B cell (primary cell): ENCODE results near the gene TAF1. TPM values are rescaled to one million over a fixed set of nuclear protein-coding genes. Genes with fewer than 3 reads are reported as not detected.

ENCODE experiments used
- ATAC-seq: fragments of 200-7000 bp; cut with Tn5 transposase; one replicate; pipeline ENCODE4 v1.10.0; 2021; ENCODE audit warnings: low read depth, mild to moderate bottlenecking, moderate number of reproducible peaks, moderate library complexity
- CTCF ChIA-PET: fragments of 350-600 bp; sonication (Branson Sonifier 250); formaldehyde crosslinking; loops from one replicate; lab custom pipeline; 2021; ENCODE audit warnings: antibody characterized with exemption, inconsistent platforms; lab: Charles Lee
- POLR2A ChIA-PET: fragments of 350-600 bp; sonication (Branson Sonifier 250); formaldehyde crosslinking; loops from one replicate; lab custom pipeline; 2021; ENCODE audit warnings: antibody characterized with exemption; lab: Charles Lee
- DNase-seq: peaks from one replicate; pipeline ENCODE4 v3.0.0; 2013
- H2AFZ ChIP-seq: 2 replicates; pipeline ENCODE4 v1.6.1; 2012; ENCODE audit warnings: mild to moderate bottlenecking, low read depth, low read length; ENCODE audit not compliant: insufficient read depth, poor library complexity, severe bottlenecking
- H3K27ac ChIP-seq, 2 donors: 1 replicate in 1 of 2; 2 replicates in 1 of 2; pipeline ENCODE4 v1.5.1; 2012 to 2013; ENCODE audit warnings: low read length in 2 of 2, mild to moderate bottlenecking in 2 of 2, moderate library complexity in 1 of 2
- H3K27me3 ChIP-seq, 4 experiments: fragments of 200-600 bp in 1 of 4; sonication (generic) in 1 of 4; replicated peaks in 1 of 4; 1 replicate in 2 of 4; 2 replicates in 2 of 4; pipeline versions ENCODE4 v1.6.1 to v1.7.0; 2013 to 2016; ENCODE audit warnings: low read length in 3 of 4, mild to moderate bottlenecking in 2 of 4, mixed read lengths in 1 of 4, moderate library complexity in 1 of 4; ENCODE audit not compliant: insufficient read depth in 4 of 4, control insufficient read depth in 3 of 4; ENCODE audit errors: control extremely low read depth in 1 of 4
- H3K36me3 ChIP-seq, 2 experiments: replicated peaks in 1 of 2; 1 replicate in 1 of 2; 2 replicates in 1 of 2; pipeline versions ENCODE4 v1.6.1 to v1.7.1; 2013; ENCODE audit warnings: low read length in 1 of 2; ENCODE audit not compliant: insufficient read depth in 2 of 2, control insufficient read depth in 1 of 2; ENCODE audit errors: control extremely low read depth in 1 of 2, extremely low read depth in 1 of 2
- H3K4me1 ChIP-seq, 2 donors: fragments of 200-600 bp in 1 of 2; sonication (generic) in 1 of 2; 1 replicate in 1 of 2; 2 replicates in 1 of 2; pipeline versions ENCODE4 v1.5.1 to v1.6.1; 2013 to 2017; ENCODE audit warnings: low read length in 2 of 2; ENCODE audit not compliant: control insufficient read depth in 2 of 2, insufficient read depth in 2 of 2
- H3K4me2 ChIP-seq: replicated peaks from 2 replicates; pipeline ENCODE3; 2012; ENCODE audit warnings: mild to moderate bottlenecking, low read depth, low read length; ENCODE audit not compliant: poor library complexity, severe bottlenecking
- H3K4me3 ChIP-seq, 5 experiments: fragments of 200-600 bp in 1 of 5; sonication (generic) in 1 of 5; 1 replicate in 3 of 5; 2 replicates in 2 of 5; pipeline versions ENCODE4 v1.5.1 to v1.7.0; 2011 to 2016; ENCODE audit warnings: low read length in 4 of 5, mild to moderate bottlenecking in 4 of 5, low read depth in 2 of 5, control low read depth in 1 of 5, moderate library complexity in 1 of 5; ENCODE audit not compliant: insufficient read depth in 1 of 5; ENCODE audit errors: control extremely low read depth in 1 of 5, extremely low read depth in 1 of 5
- H3K79me2 ChIP-seq: fragments of 200-600 bp; sonication (generic); one replicate; pipeline ENCODE4 v1.6.0; 2016; ENCODE audit warnings: low read length; ENCODE audit not compliant: control insufficient read depth, insufficient read depth
- H3K9ac ChIP-seq: fragments of 200-600 bp; sonication (generic); 2 replicates; pipeline ENCODE4 v1.6.1; 2017; ENCODE audit warnings: mild to moderate bottlenecking, low read length, moderate library complexity
- H3K9me3 ChIP-seq, 3 donors: one replicate each; pipeline versions ENCODE4 v1.6.1 to v1.7.1; 2013; ENCODE audit warnings: low read length in 2 of 3; ENCODE audit not compliant: control insufficient read depth in 2 of 3, insufficient read depth in 1 of 3; ENCODE audit errors: control extremely low read depth in 1 of 3
- H4K20me1 ChIP-seq: 2 replicates; pipeline ENCODE4 v1.6.0; 2012; ENCODE audit warnings: mild to moderate bottlenecking, low read length; ENCODE audit not compliant: insufficient read depth, control insufficient read depth, poor library complexity, severe bottlenecking
- H3K27ac Mint-ChIP-seq: one replicate; pipeline ENCODE4 v1.8.0; 2021; ENCODE audit warnings: mixed read lengths
- H3K27me3 Mint-ChIP-seq: one replicate; pipeline ENCODE4 v1.8.0; 2021; ENCODE audit warnings: mixed read lengths
- H3K4me1 Mint-ChIP-seq: one replicate; pipeline ENCODE4 v1.8.0; 2021; ENCODE audit warnings: mixed read lengths
- H3K4me3 Mint-ChIP-seq: one replicate; pipeline ENCODE4 v1.8.0; 2021; ENCODE audit warnings: mixed read lengths
- H3K9me3 Mint-ChIP-seq: one replicate; pipeline ENCODE4 v1.8.0; 2022; ENCODE audit warnings: mixed read lengths; ENCODE audit not compliant: insufficient read depth
- EZH2 ChIP-seq: IDR thresholded peaks from 2 replicates; pipeline ENCODE4 v1.6.1; 2012; ENCODE audit warnings: borderline replicate concordance, low read depth, mild to moderate bottlenecking, moderate library complexity, low read length; ENCODE audit not compliant: insufficient read depth, poor library complexity, severe bottlenecking
- WGBS: methylation state at CpG from one replicate; pipeline ENCODE4 v1.1.5; 2013; ENCODE audit warnings: missing lambda C conversion rate; ENCODE audit not compliant: insufficient coverage; 5-methylcytosine and 5-hydroxymethylcytosine counted together
- intact Hi-C: fragments of 100-400 bp; cut with micrococcal nuclease; formaldehyde crosslinking; loops from one replicate; pipeline ENCODE4 v1.10.0; 2022
- polyA plus RNA-seq: library from polyadenylated mRNA; depleted of rRNA; stranded (reverse); fragments of >200 nt; gene quantifications from 2 replicates; pipeline ENCODE4 v1.2.3, GENCODE V29; 2012
- small RNA-seq: library from RNA; depleted of rRNA; stranded (forward); fragments of <200 nt; gene quantifications from one replicate; pipeline ENCODE3, GENCODE V24; 2012; ENCODE audit warnings: low replicate concordance, low read depth; ENCODE audit not compliant: insufficient read length
- total RNA-seq, 2 donors: library from RNA; stranded (reverse); fragments of 120-200 nt in 1 of 2; gene quantifications; 1 replicate in 1 of 2; 2 replicates in 1 of 2; pipeline versions ENCODE4 v1.2.3 to v1.2.4, GENCODE V29; 2013 to 2022
- TF ChIP-seq, protein P1 (sequence below): fragments of 200-600 bp; IDR thresholded peaks from one replicate; pipeline ENCODE4 v1.8.0; 2022; ENCODE audit warnings: antibody characterized with exemption, mild to moderate bottlenecking

The TAF1 gene
- total and polyA plus RNA-seq, 2 donors (not counting 1 experiment from before 2014, with no cell fraction given), result 12.2 to 97.5 TPM

DNA sequence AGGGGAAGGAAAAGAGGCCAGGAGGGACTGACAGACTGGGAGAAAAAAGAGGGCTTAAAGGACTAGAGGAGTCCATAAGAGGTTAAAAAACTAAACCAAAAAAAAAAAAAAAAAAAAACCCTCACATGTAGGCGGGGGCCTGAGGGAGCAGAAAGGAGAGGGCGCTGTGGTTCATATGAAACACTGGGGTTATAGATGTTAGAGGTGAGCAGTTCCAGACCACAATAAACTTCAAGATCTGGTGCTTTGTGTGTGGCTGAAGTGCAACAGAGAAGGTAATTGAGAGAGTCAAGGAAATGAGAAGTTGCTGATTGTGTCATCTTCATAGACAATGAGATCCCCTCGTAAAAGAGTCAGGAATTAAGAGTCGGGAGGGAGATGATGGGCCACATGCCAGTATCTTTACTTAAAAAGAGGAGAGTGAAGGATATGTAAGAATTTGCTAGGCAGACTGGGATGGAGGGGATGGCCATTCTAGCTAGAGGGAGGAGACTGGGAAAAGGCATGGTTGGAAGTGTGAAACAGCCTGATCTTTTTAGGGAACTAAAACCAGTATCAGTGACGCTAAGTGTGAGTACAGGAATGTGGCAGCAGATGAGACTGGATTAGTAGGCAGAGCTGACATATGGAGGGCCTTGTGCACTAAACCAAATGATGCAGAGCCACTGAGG, 148.3 kb downstream of the TAF1 start:
- POLR2A ChIA-PET, result no interaction called here

DNA sequence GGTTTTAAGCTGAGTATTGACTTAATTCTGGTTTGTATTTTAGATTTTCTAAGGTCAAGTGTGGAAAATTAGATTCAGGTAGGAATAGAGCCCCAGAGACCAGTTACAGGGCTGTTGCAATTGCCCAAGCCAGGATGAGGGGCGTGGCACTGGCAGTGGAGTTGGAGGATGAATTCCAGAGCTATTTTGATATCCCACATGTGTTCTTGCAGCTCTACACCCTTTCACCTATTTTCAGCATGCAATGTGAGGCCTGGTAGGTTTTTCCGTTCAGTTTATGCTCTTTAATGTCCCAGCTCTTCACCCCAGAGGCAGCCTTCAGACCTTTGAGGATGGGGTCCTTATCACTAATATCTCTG, 148.9 kb downstream of the TAF1 start:
- no peak overlapping the region for H3K27ac ChIP-seq
- ChIA-PET CTCF (no interaction called here), POLR2A (no interaction called here)
- H4K20me1 ChIP-seq, result no peaks in the 10 kb centered on the region
- no peaks in the 10 kb centered on the region for H3K27me3 ChIP-seq
- intact Hi-C loops, result no loop called here
- no peaks in the 10 kb centered on the region for H3K27me3 Mint-ChIP-seq
- H3K4me1 Mint-ChIP-seq, result peaks cover 2% of the 10 kb centered on the region
- H3K36me3 ChIP-seq, result no peaks in the 10 kb centered on the region
- TF ChIP-seq EZH2, result no peak
- TF ChIP-seq, protein P1, sequence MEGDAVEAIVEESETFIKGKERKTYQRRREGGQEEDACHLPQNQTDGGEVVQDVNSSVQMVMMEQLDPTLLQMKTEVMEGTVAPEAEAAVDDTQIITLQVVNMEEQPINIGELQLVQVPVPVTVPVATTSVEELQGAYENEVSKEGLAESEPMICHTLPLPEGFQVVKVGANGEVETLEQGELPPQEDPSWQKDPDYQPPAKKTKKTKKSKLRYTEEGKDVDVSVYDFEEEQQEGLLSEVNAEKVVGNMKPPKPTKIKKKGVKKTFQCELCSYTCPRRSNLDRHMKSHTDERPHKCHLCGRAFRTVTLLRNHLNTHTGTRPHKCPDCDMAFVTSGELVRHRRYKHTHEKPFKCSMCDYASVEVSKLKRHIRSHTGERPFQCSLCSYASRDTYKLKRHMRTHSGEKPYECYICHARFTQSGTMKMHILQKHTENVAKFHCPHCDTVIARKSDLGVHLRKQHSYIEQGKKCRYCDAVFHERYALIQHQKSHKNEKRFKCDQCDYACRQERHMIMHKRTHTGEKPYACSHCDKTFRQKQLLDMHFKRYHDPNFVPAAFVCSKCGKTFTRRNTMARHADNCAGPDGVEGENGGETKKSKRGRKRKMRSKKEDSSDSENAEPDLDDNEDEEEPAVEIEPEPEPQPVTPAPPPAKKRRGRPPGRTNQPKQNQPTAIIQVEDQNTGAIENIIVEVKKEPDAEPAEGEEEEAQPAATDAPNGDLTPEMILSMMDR, result no peak
- H3K9me3 Mint-ChIP-seq, result no peaks in the 10 kb centered on the region
- no CpG with 5 or more reads among the region's 2 CpGs for WGBS
- H3K4me1 ChIP-seq, result no peaks in the 10 kb centered on the region
- no peak overlapping the region for H3K4me3 Mint-ChIP-seq
- H3K4me3 ChIP-seq, result no peak overlapping the region
- no peak overlapping the region for H3K27ac Mint-ChIP-seq
- H2AFZ ChIP-seq, result no peak overlapping the region
- H3K4me2 ChIP-seq, result no peak overlapping the region
- H3K9me3 ChIP-seq, result no peaks in the 10 kb centered on the region
- DNase-seq (no peak), ATAC-seq (no peak)
- H3K9ac ChIP-seq, result no peak overlapping the region
- no peaks in the 10 kb centered on the region for H3K79me2 ChIP-seq

More for the DNA sequence above, 148.3 kb downstream of the TAF1 start:
- Histone ChIP-seq H4K20me1 (no peaks in the 10 kb centered on the region), H3K27ac (no peak overlapping the region), H3K36me3 (no peaks in the 10 kb centered on the region), H2AFZ (no peak overlapping the region), H3K27me3 (no peaks in the 10 kb centered on the region), H3K79me2 (no peaks in the 10 kb centered on the region), H3K4me3 (no peak overlapping the region), H3K9me3 (no peaks in the 10 kb centered on the region), H3K9ac (no peak overlapping the region), H3K4me1 (no peaks in the 10 kb centered on the region), H3K4me2 (no peak overlapping the region)
- no peak overlapping the region for H3K27ac Mint-ChIP-seq
- no peak overlapping the region for H3K4me3 Mint-ChIP-seq
- no peak for ATAC-seq
- no peak for DNase-seq
- CTCF ChIA-PET, result no interaction called here
- TF ChIP-seq, protein P1, result no peak
- H3K9me3 Mint-ChIP-seq, result no peaks in the 10 kb centered on the region
- intact Hi-C loops, result no loop called here
- 58% methylated on average over 2 of the region's 5 CpGs for WGBS
- no peaks in the 10 kb centered on the region for H3K27me3 Mint-ChIP-seq
- H3K4me1 Mint-ChIP-seq, result peaks cover 2% of the 10 kb centered on the region

Small RNA genes within 50 kb of the gene (small RNA-seq; reads per million reads assigned to genes)
- not detected for gene AL590762.4
- not detected for gene RF00019

Other genes with a start within 250 kb of the TAF1 start
- gene MED12, start 247.8 kb upstream of the TAF1 start, total RNA-seq, result 118 and 123 TPM in 2 replicates
- 21.8 and 34.1 TPM in 2 replicates for gene MED12, start 247.8 kb upstream of the TAF1 start, polyA plus RNA-seq
- 1.0 and 1.3 TPM in 2 replicates for gene NLGN3, start 221.5 kb upstream of the TAF1 start, total RNA-seq
- 0.81 and 1.1 TPM in 2 replicates for gene NLGN3, start 221.5 kb upstream of the TAF1 start, polyA plus RNA-seq
- not detected in 2 replicates for gene GJB1, start 143.1 kb upstream of the TAF1 start, total RNA-seq
- gene GJB1, start 143.1 kb upstream of the TAF1 start, polyA plus RNA-seq, result not detected in 2 replicates
- 40.0 and 40.6 TPM in 2 replicates for gene ZMYM3, start 112.2 kb upstream of the TAF1 start, total RNA-seq
- 19.1 and 21.8 TPM in 2 replicates for gene ZMYM3, start 112.2 kb upstream of the TAF1 start, polyA plus RNA-seq
- gene NONO, start 82.7 kb upstream of the TAF1 start, total RNA-seq, result 286 TPM in 2 replicates
- gene NONO, start 82.7 kb upstream of the TAF1 start, polyA plus RNA-seq, result 112 and 181 TPM in 2 replicates
- 3.7 and 4.3 TPM in 2 replicates for gene ITGB1BP2, start 64.6 kb upstream of the TAF1 start, total RNA-seq
- gene ITGB1BP2, start 64.6 kb upstream of the TAF1 start, polyA plus RNA-seq, result 1.9 and 2.2 TPM in 2 replicates
- gene OGT, start 166.7 kb downstream of the TAF1 start, total RNA-seq, result 307 and 330 TPM in 2 replicates
- 235 and 331 TPM in 2 replicates for gene OGT, start 166.7 kb downstream of the TAF1 start, polyA plus RNA-seq
- 5.6 and 6.2 TPM in 2 replicates for gene GCNA, start 212.1 kb downstream of the TAF1 start, total RNA-seq
- gene GCNA, start 212.1 kb downstream of the TAF1 start, polyA plus RNA-seq, result 4.7 and 6.0 TPM in 2 replicates